ENCODE results near the gene MORN5.
A peak's percentile ranks its signal among the peaks of the same experiment; 100 is the strongest.

Gene MORN5

GRCh38 chr9:122200960-122201595, 41.4 kb downstream of the MORN5 start:
- no peak for DNase-seq
- no peak for TF ChIP-seq POLR2A (IDR thresholded peaks at IDR 0.05; ENCODE audit: low read length)
- no peak for TF ChIP-seq GATA1 (IDR thresholded peaks at IDR 0.05; ENCODE audit: low read depth, low read length)

- no peak for DNase-seq
- TF ChIP-seq GATA1 (IDR thresholded peaks at IDR 0.05; ENCODE audit: low read depth, low read length) (no peak), POLR2A (IDR thresholded peaks at IDR 0.05; ENCODE audit: low read length) (no peak)
Observed at GRCh38 chr9:122201641-122202040, 41.9 kb downstream of the MORN5 start.

- TF ChIP-seq GATA1 (IDR thresholded peaks at IDR 0.05; ENCODE audit: low read depth, low read length) = no peak
- TF ChIP-seq POLR2A (IDR thresholded peaks at IDR 0.05; ENCODE audit: low read length) = no peak
- no peak for DNase-seq
Observed at GRCh38 chr9:122202111-122202510, 42.4 kb downstream of the MORN5 start.

- TF ChIP-seq POLR2A (IDR thresholded peaks at IDR 0.05; ENCODE audit: low read length) (no peak), GATA1 (IDR thresholded peaks at IDR 0.05; ENCODE audit: low read depth, low read length) (no peak)
- DNase-seq = no peak
Observed at GRCh38 chr9:122204055-122204454, 44.3 kb downstream of the MORN5 start.

- TF ChIP-seq GATA1 (IDR thresholded peaks at IDR 0.05; ENCODE audit: low read depth, low read length) = no peak
- TF ChIP-seq POLR2A (IDR thresholded peaks at IDR 0.05; ENCODE audit: low read length) = no peak
- DNase-seq = no peak
Observed at GRCh38 chr9:122204491-122204890, 44.8 kb downstream of the MORN5 start.

- DNase-seq = no peak
- TF ChIP-seq GATA1 (IDR thresholded peaks at IDR 0.05; ENCODE audit: low read depth, low read length) (no peak), POLR2A (IDR thresholded peaks at IDR 0.05; ENCODE audit: low read length) (no peak)
Observed at GRCh38 chr9:122205176-122205575, 45.5 kb downstream of the MORN5 start.

- TF ChIP-seq GATA1 (IDR thresholded peaks at IDR 0.05; ENCODE audit: low read depth, low read length) (no peak), POLR2A (IDR thresholded peaks at IDR 0.05; ENCODE audit: low read length) (no peak)
- no peak for DNase-seq
Observed at GRCh38 chr9:122206118-122207046, 46.7 kb downstream of the MORN5 start.

GRCh38 chr9:122207096-122207495, 47.4 kb downstream of the MORN5 start:
- TF ChIP-seq POLR2A (IDR thresholded peaks at IDR 0.05; ENCODE audit: low read length) = no peak
- no peak for DNase-seq

GRCh38 chr9:122209451-122209850, 49.7 kb downstream of the MORN5 start:
- DNase-seq = no peak
- TF ChIP-seq POLR2A (IDR thresholded peaks at IDR 0.05; ENCODE audit: low read length) = no peak
- no peak for TF ChIP-seq GATA1 (IDR thresholded peaks at IDR 0.05; ENCODE audit: low read depth, low read length)

GRCh38 chr9:122212473-122213004, 52.8 kb downstream of the MORN5 start:
- DNase-seq = no peak
- TF ChIP-seq GATA1 (IDR thresholded peaks at IDR 0.05; ENCODE audit: low read depth, low read length) (no peak), POLR2A (IDR thresholded peaks at IDR 0.05; ENCODE audit: low read length) (no peak)

- no peak for DNase-seq
- TF ChIP-seq POLR2A (IDR thresholded peaks at IDR 0.05; ENCODE audit: low read length) = no peak
- no peak for TF ChIP-seq GATA1 (IDR thresholded peaks at IDR 0.05; ENCODE audit: low read depth, low read length)
Observed at GRCh38 chr9:122213102-122213588, 53.4 kb downstream of the MORN5 start.

- peak; percentile 78 to 83 for DNase-seq
- TF ChIP-seq GATA1 (IDR thresholded peaks at IDR 0.05; ENCODE audit: low read depth, low read length) (no peak), POLR2A (IDR thresholded peaks at IDR 0.05; ENCODE audit: low read length) (no peak)
Observed at GRCh38 chr9:122213589-122214413, 54.1 kb downstream of the MORN5 start.

- TF ChIP-seq GATA1 (IDR thresholded peaks at IDR 0.05; ENCODE audit: low read depth, low read length) (no peak), POLR2A (IDR thresholded peaks at IDR 0.05; ENCODE audit: low read length) (no peak)
- no peak for DNase-seq
Observed at GRCh38 chr9:122214507-122214906, 54.8 kb downstream of the MORN5 start.
